Measurements from ENCODE around the gene AFF3.

DNA sequence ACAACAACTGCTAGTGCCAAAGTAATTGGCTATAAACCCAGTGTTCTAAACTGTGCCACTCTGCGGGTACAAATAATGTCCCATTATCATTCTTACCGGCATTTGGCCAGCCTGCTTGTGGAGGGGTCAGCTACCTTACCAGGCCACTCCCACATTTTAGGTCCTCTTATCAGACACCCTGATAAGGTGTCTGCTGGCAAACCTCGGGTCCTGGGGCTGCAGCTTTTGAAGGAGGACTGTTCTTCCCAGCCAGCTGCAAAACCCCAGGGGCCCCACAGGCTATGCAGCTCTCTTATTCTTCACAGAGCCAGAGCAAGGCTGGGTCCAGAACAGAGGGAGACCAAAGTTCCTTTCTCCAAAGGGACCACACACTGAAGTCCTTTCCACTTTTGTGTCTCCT lies 394.5 kb downstream of the AFF3 start:
- TF ChIP-seq, protein P1, sequence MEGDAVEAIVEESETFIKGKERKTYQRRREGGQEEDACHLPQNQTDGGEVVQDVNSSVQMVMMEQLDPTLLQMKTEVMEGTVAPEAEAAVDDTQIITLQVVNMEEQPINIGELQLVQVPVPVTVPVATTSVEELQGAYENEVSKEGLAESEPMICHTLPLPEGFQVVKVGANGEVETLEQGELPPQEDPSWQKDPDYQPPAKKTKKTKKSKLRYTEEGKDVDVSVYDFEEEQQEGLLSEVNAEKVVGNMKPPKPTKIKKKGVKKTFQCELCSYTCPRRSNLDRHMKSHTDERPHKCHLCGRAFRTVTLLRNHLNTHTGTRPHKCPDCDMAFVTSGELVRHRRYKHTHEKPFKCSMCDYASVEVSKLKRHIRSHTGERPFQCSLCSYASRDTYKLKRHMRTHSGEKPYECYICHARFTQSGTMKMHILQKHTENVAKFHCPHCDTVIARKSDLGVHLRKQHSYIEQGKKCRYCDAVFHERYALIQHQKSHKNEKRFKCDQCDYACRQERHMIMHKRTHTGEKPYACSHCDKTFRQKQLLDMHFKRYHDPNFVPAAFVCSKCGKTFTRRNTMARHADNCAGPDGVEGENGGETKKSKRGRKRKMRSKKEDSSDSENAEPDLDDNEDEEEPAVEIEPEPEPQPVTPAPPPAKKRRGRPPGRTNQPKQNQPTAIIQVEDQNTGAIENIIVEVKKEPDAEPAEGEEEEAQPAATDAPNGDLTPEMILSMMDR (IDR thresholded peaks at IDR 0.05) = no peak
- TF ChIP-seq POLR2A (IDR thresholded peaks at IDR 0.05) = no peak

Data from right lobe of liver (tissue), 4 donors.